C4-2B (cell line): ENCODE measurements around the gene VCX3B.

Experiments
- H3K27ac ChIP-seq: fragments of 450-650 bp; 2 replicates; pipeline ENCODE4 v1.5.1; 2017
- CTCF ChIP-seq: fragments of 450-650 bp; conservative IDR thresholded peaks from 2 replicates; pipeline ENCODE4 v1.5.1; 2017; ENCODE audit warnings: mild to moderate bottlenecking

Gene VCX3B

GRCh38 chrX:8504451-8504850, 39.8 kb downstream of the VCX3B start:
- no peak overlapping the region for H3K27ac ChIP-seq
- no peak for TF ChIP-seq CTCF
